Thyroid gland (tissue), 4 donors: Measurements from ENCODE around the gene C1QTNF12.

ENCODE experiments used
- POLR2A ChIP-seq, 2 donors: fragments of 450-650 bp; IDR thresholded peaks; one replicate each; pipeline ENCODE4 v1.6.1; 2017; ENCODE audit warnings: antibody characterized with exemption in 2 of 2, mild to moderate bottlenecking in 2 of 2, moderate library complexity in 1 of 2
- TF ChIP-seq, protein P1 (sequence below), 6 experiments: fragments of 200-600 bp in 3 of 6; fragments of 450-650 bp in 3 of 6; sonication (generic) in 3 of 6; IDR thresholded peaks; one replicate each; pipeline ENCODE4 v1.5.1; 2016 to 2019; ENCODE audit warnings: antibody characterized with exemption in 6 of 6, mild to moderate bottlenecking in 2 of 6, inconsistent platforms in 1 of 6, moderate library complexity in 1 of 6

DNA sequence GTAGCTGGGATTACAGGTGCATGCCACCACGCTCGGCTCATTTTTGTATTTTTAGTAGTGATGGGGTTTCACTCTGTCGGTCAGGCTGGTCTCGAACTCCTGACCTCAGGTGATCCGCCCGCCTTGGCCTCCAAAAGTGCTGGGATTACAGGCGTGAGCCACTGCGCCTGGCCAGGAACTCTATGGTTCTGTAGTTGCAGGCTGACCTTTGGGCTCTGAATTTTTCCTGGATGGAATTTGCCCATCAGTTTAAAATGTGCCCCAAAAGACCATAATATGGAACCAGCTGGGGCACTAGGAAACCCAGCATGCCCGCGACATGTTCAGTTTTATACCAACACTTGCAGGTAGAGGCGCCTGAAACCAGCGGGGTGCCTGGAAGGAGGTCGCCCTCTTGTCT lies 32.1 kb upstream of the C1QTNF12 start:
- TF ChIP-seq, protein P1, sequence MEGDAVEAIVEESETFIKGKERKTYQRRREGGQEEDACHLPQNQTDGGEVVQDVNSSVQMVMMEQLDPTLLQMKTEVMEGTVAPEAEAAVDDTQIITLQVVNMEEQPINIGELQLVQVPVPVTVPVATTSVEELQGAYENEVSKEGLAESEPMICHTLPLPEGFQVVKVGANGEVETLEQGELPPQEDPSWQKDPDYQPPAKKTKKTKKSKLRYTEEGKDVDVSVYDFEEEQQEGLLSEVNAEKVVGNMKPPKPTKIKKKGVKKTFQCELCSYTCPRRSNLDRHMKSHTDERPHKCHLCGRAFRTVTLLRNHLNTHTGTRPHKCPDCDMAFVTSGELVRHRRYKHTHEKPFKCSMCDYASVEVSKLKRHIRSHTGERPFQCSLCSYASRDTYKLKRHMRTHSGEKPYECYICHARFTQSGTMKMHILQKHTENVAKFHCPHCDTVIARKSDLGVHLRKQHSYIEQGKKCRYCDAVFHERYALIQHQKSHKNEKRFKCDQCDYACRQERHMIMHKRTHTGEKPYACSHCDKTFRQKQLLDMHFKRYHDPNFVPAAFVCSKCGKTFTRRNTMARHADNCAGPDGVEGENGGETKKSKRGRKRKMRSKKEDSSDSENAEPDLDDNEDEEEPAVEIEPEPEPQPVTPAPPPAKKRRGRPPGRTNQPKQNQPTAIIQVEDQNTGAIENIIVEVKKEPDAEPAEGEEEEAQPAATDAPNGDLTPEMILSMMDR (IDR thresholded peaks at IDR 0.05) = no peak
- TF ChIP-seq POLR2A (IDR thresholded peaks at IDR 0.05) = no peak
